GM18526 (cell line): ENCODE data around the gene RPS6KB1.

Source experiments
- POLR2A ChIP-seq: IDR thresholded peaks from 3 replicates; pipeline ENCODE4 v1.6.1; 2011; ENCODE audit not compliant: insufficient read length; ENCODE audit errors: extremely low read depth

Gene RPS6KB1

GRCh38 chr17:59903455-59903854, 10.5 kb downstream of the RPS6KB1 start:
- TF ChIP-seq POLR2A, result no peak

DNA sequence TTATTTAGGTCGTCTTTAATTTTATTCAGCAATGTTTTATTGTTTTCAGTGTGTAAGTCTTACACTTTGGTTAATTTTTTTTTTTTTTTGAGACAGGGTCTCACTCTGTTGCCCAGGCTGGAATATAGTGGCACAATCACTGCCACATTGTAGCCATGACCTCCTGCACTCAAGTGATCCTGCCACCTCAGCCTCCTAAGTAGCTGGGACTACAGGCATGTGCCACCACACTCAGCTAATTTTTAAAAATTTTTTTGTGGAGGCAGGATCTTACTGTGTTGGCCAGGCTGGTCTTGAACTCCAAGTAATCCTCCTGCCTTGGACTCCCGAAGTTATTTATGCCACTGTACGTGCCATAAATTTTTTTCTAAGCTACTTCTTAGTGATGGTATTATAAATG, 14.5 kb downstream of the RPS6KB1 start:
- no peak for TF ChIP-seq POLR2A

- no peak for TF ChIP-seq POLR2A
These were observed 21.4 kb downstream of the RPS6KB1 start for GRCh38 chr17:59914274-59914854.

DNA sequence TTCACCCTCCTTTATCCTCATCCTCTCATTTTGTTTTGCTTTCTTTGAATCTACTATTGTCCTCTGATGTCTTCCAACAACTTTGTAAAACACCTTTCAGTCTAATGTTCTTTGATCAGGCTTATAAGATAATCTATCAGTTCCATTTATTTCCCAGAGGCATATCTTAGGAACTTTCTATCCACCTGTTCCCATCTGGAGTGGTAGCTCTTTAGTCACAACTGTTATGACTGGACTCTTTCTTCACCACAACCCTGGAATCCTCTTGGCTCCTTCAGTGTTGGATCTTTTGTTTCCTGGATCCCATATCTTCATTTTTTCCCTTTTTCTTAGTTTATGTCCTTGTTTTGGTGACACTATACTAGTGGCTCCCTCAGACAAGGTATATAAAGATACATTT, 23.5 kb downstream of the RPS6KB1 start:
- no peak for TF ChIP-seq POLR2A

- no peak for TF ChIP-seq POLR2A
These were observed 48.2 kb downstream of the RPS6KB1 start for GRCh38 chr17:59941131-59941530.

GRCh38 chr17:59950049-59950448, 57.1 kb downstream of the RPS6KB1 start:
- TF ChIP-seq POLR2A, result no peak

- TF ChIP-seq POLR2A, result no peak
These were observed 61.9 kb downstream of the RPS6KB1 start for GRCh38 chr17:59954856-59955255.

DNA sequence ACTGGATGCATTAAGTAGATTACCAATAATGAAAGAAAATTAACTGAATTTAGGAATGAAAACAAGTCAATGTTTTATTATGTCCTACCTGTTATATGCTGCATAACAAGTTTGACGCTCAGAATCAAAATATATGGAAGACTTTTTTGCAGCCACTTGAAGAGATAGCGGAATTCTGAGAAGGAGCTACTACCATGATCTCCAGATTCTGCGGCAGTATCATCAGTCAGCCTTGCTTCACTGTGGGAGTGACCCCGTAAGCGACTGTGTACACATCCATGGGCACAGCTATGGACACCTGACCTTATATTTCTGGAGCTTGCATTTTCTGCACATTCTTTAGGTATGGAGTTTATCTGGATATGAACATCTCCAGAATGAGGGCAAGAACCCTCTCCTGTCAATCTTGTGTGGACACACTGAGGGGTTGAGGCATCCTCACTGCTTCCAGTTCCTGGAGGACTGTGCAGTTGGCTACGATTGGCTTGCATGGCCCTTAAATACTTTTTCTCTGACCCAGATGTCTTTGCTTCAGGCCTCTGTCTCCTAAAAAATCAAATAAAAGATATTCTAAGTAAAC, 69.9 kb downstream of the RPS6KB1 start:
- TF ChIP-seq POLR2A, result no peak

GRCh38 chr17:59963738-59964481, 71.0 kb downstream of the RPS6KB1 start:
- TF ChIP-seq POLR2A, result no peak

DNA sequence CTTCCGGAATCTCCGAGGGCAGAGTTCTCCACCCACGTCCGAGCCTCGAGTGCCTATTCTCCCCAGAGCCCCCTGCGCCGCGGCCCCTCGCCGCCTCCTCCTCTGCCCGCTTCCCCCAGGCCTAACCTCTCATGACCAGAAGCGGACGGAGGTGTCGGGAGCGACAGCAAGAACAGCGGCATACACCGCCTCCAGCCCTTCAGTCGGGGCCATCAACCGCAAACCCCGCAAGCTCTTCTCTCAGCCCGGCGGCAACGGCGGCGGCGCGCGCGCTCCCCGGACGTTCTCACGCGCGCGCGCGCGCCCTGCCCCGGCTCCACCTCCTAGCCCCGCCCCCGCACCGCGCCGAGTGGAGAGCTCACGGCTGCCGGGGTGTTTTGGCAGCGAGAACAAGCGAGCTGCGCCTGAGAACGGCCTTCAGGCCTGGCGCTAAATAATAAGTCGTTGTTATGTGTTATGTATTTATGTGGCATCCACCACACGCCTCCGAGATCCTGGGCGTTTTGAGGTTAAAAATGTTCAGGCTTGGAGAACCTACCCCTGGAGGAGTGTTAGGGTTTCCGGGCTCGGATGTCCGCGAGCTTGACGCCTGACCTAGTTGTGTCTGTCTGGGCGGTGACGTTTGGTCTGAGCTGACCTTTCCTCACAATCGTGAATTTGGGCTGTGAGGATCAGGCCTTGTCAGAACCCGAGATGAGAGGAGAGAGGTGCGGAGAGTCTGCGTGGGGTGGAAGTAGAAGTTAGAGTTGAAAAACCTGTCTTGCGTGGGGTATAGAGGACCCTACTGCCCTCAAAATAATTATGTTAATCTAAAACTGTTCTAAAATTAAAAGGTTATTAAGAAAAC, 71.8 kb downstream of the RPS6KB1 start, which contains the start of gene RNFT1:
Gene RNFT1 (minus strand): TSS at position 259 of the 847 bp plus-strand sequence. CDS start 77 bp downstream, at position 182.
- peak; percentile 58 for TF ChIP-seq POLR2A

GRCh38 chr17:59972778-59973177, 79.9 kb downstream of the RPS6KB1 start:
- no peak for TF ChIP-seq POLR2A
